ACHN (cell line): ENCODE results near the gene CUL1.

ENCODE experiments used
- DNase-seq: peaks from one replicate; pipeline ENCODE4 v3.0.0-alpha.2; 2015
- in situ Hi-C: cut with HindIII; loops from 2 replicates; pipeline ENCODE4 v1.10.0; 2017; ENCODE audit warnings: low sequenced_read_pairs, low pct_ligation_motif_present, low pct_unique_long_range_greater_than_20kb

Gene CUL1

GRCh38 chr7:148790131-148790726 is 91.5 kb downstream of the CUL1 start:
- no peak for DNase-seq

GRCh38 chr7:148790850-148791249 is 92.1 kb downstream of the CUL1 start:
- no peak for DNase-seq
- in situ Hi-C loops: no loop called here

More at GRCh38 chr7:148790131-148790726, 91.5 kb downstream of the CUL1 start:
- in situ Hi-C loops: no loop called here

- in situ Hi-C loops: no loop called here
- DNase-seq: no peak
These were observed 92.8 kb downstream of the CUL1 start for GRCh38 chr7:148791546-148791945.

- no peak for DNase-seq
- in situ Hi-C loops: no loop called here
These were observed 94.9 kb downstream of the CUL1 start for GRCh38 chr7:148793590-148793989.

GRCh38 chr7:148794476-148794875 is 95.8 kb downstream of the CUL1 start:
- DNase-seq: no peak
- in situ Hi-C loops: no loop called here

- in situ Hi-C loops: no loop called here
- no peak for DNase-seq
These were observed 98.1 kb downstream of the CUL1 start for GRCh38 chr7:148796841-148797240.

GRCh38 chr7:148799893-148800555 is 101.3 kb downstream of the CUL1 start:
- DNase-seq: no peak
- in situ Hi-C loops: no loop called here

GRCh38 chr7:148800677-148801076 is 102.0 kb downstream of the CUL1 start:
- in situ Hi-C loops: no loop called here
- DNase-seq: no peak

GRCh38 chr7:148802101-148802493 is 103.4 kb downstream of the CUL1 start:
- DNase-seq: no peak
- in situ Hi-C loops: no loop called here

- no peak for DNase-seq
- in situ Hi-C loops: no loop called here
These were observed 104.4 kb downstream of the CUL1 start for GRCh38 chr7:148803094-148803493.

- in situ Hi-C loops: no loop called here
- DNase-seq: no peak
These were observed 105.9 kb downstream of the CUL1 start for GRCh38 chr7:148804343-148805235.

- DNase-seq: no peak
- in situ Hi-C loops: no loop called here
These were observed 107.5 kb downstream of the CUL1 start for GRCh38 chr7:148806187-148806586.

- in situ Hi-C loops: no loop called here
These were observed 108.7 kb downstream of the CUL1 start for GRCh38 chr7:148807436-148807835.

GRCh38 chr7:148809856-148810255 is 111.2 kb downstream of the CUL1 start:
- no peak for DNase-seq
- in situ Hi-C loops: no loop called here

More at GRCh38 chr7:148807436-148807835, 108.7 kb downstream of the CUL1 start:
- DNase-seq: no peak

- in situ Hi-C loops: no loop called here
These were observed 113.2 kb downstream of the CUL1 start for GRCh38 chr7:148811892-148812291.

GRCh38 chr7:148813890-148814289 is 115.2 kb downstream of the CUL1 start:
- DNase-seq: no peak
- in situ Hi-C loops: no loop called here

More at GRCh38 chr7:148811892-148812291, 113.2 kb downstream of the CUL1 start:
- DNase-seq: no peak

GRCh38 chr7:148814922-148815559 is 116.3 kb downstream of the CUL1 start:
- in situ Hi-C loops: no loop called here
- no peak for DNase-seq

GRCh38 chr7:148815612-148816011 is 116.9 kb downstream of the CUL1 start:
- in situ Hi-C loops: no loop called here
- no peak for DNase-seq
